ENCODE results near the gene COL13A1. TPM values are rescaled to one million over a fixed set of nuclear protein-coding genes. Genes with fewer than 3 reads are reported as not detected.

Gene COL13A1
- total and polyA plus RNA-seq, 4 donors, result 0.17 to 0.47 (median 0.18) TPM

GRCh38 chr10:69878951-69879350 lies 77.2 kb downstream of the COL13A1 start:
- whole genome bisulfite sequencing, result 86% methylated on average over 3 of the region's 3 CpGs

GRCh38 chr10:69879634-69880257 lies 78.0 kb downstream of the COL13A1 start:
- no peaks in the 10 kb centered on the region for H3K36me3 ChIP-seq (ENCODE audit: control insufficient read depth in 4 of 4, insufficient read depth in 3 of 4, low read depth in 1 of 4, low read length in 3 of 4)
- 77% methylated on average over 13 of the region's 13 CpGs for WGBS

More at GRCh38 chr10:69878951-69879350, 77.2 kb downstream of the COL13A1 start:
- no peak overlapping the region for H3K4me3 ChIP-seq (ENCODE audit: low read depth in 1 of 3, low read length in 3 of 3)
- TF ChIP-seq RXRA (IDR thresholded peaks at IDR 0.05) (no peak), YY1 (IDR thresholded peaks at IDR 0.05) (no peak), EGR1 (IDR thresholded peaks at IDR 0.05; ENCODE audit: low read depth in 2 of 2) (no peak), FOXA2 (IDR thresholded peaks at IDR 0.05) (no peak), GABPA (IDR thresholded peaks at IDR 0.05 in 1 of 2, conservative IDR thresholded peaks at IDR 0.05 in 1 of 2) (no peak), SP1 (IDR thresholded peaks at IDR 0.05) (no peak), HNF4A (conservative IDR thresholded peaks at IDR 0.05) (no peak), TAF1 (conservative IDR thresholded peaks at IDR 0.05) (no peak), RAD21 (IDR thresholded peaks at IDR 0.05) (no peak), FOXA1 (IDR thresholded peaks at IDR 0.05) (no peak), CTCF (IDR thresholded peaks at IDR 0.05; ENCODE audit: low read depth, low read length, missing input control) (no peak), NR2F2 (IDR thresholded peaks at IDR 0.05) (no peak), HNF4G (IDR thresholded peaks at IDR 0.05) (no peak)
- TF ChIP-seq, protein P1, sequence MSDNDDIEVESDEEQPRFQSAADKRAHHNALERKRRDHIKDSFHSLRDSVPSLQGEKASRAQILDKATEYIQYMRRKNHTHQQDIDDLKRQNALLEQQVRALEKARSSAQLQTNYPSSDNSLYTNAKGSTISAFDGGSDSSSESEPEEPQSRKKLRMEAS (IDR thresholded peaks at IDR 0.05), result no peak
- TF ChIP-seq, protein P2, sequence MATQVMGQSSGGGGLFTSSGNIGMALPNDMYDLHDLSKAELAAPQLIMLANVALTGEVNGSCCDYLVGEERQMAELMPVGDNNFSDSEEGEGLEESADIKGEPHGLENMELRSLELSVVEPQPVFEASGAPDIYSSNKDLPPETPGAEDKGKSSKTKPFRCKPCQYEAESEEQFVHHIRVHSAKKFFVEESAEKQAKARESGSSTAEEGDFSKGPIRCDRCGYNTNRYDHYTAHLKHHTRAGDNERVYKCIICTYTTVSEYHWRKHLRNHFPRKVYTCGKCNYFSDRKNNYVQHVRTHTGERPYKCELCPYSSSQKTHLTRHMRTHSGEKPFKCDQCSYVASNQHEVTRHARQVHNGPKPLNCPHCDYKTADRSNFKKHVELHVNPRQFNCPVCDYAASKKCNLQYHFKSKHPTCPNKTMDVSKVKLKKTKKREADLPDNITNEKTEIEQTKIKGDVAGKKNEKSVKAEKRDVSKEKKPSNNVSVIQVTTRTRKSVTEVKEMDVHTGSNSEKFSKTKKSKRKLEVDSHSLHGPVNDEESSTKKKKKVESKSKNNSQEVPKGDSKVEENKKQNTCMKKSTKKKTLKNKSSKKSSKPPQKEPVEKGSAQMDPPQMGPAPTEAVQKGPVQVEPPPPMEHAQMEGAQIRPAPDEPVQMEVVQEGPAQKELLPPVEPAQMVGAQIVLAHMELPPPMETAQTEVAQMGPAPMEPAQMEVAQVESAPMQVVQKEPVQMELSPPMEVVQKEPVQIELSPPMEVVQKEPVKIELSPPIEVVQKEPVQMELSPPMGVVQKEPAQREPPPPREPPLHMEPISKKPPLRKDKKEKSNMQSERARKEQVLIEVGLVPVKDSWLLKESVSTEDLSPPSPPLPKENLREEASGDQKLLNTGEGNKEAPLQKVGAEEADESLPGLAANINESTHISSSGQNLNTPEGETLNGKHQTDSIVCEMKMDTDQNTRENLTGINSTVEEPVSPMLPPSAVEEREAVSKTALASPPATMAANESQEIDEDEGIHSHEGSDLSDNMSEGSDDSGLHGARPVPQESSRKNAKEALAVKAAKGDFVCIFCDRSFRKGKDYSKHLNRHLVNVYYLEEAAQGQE (IDR thresholded peaks at IDR 0.05), result no peak
- DNase-seq (ENCODE audit: low spot score), result no peak
- no peaks in the 10 kb centered on the region for H3K36me3 ChIP-seq (ENCODE audit: control insufficient read depth in 4 of 4, insufficient read depth in 3 of 4, low read depth in 1 of 4, low read length in 3 of 4)
- H3K27ac ChIP-seq (ENCODE audit: low read depth in 1 of 2, low read length in 2 of 2), result no peak overlapping the region
- H3K27me3 ChIP-seq (ENCODE audit: control insufficient read depth in 4 of 4, insufficient read depth in 4 of 4, low read length in 3 of 4), result peaks cover 0 to 3% (median 0%) of the 10 kb centered on the region in 4 donors
- H3K4me1 ChIP-seq (ENCODE audit: control insufficient read depth in 4 of 4, insufficient read depth in 4 of 4, low read length in 3 of 4), result peaks cover 0 to 8% (median 6%) of the 10 kb centered on the region in 4 donors
- no peaks in the 10 kb centered on the region for H3K9me3 ChIP-seq (ENCODE audit: control insufficient read depth in 4 of 4, low read length in 3 of 4)
- H3K9ac ChIP-seq (ENCODE audit: low read depth in 1 of 2, low read length in 2 of 2), result no peak overlapping the region

More at GRCh38 chr10:69879634-69880257, 78.0 kb downstream of the COL13A1 start:
- Histone ChIP-seq H3K9me3 (ENCODE audit: control insufficient read depth in 4 of 4, low read length in 3 of 4) (no peaks in the 10 kb centered on the region), H3K27me3 (ENCODE audit: control insufficient read depth in 4 of 4, insufficient read depth in 4 of 4, low read length in 3 of 4) (peaks cover 0 to 3% (median 0%) of the 10 kb centered on the region in 4 donors), H3K27ac (ENCODE audit: low read depth in 1 of 2, low read length in 2 of 2) (no peak overlapping the region), H3K4me3 (ENCODE audit: low read depth in 1 of 3, low read length in 3 of 3) (no peak overlapping the region), H3K9ac (ENCODE audit: low read depth in 1 of 2, low read length in 2 of 2) (no peak overlapping the region), H3K4me1 (ENCODE audit: control insufficient read depth in 4 of 4, insufficient read depth in 4 of 4, low read length in 3 of 4) (peaks cover 0 to 14% (median 9%) of the 10 kb centered on the region in 4 donors)
- TF ChIP-seq, protein P3, sequence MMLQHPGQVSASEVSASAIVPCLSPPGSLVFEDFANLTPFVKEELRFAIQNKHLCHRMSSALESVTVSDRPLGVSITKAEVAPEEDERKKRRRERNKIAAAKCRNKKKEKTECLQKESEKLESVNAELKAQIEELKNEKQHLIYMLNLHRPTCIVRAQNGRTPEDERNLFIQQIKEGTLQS (IDR thresholded peaks at IDR 0.05), result no peak
- TF ChIP-seq, protein P4, sequence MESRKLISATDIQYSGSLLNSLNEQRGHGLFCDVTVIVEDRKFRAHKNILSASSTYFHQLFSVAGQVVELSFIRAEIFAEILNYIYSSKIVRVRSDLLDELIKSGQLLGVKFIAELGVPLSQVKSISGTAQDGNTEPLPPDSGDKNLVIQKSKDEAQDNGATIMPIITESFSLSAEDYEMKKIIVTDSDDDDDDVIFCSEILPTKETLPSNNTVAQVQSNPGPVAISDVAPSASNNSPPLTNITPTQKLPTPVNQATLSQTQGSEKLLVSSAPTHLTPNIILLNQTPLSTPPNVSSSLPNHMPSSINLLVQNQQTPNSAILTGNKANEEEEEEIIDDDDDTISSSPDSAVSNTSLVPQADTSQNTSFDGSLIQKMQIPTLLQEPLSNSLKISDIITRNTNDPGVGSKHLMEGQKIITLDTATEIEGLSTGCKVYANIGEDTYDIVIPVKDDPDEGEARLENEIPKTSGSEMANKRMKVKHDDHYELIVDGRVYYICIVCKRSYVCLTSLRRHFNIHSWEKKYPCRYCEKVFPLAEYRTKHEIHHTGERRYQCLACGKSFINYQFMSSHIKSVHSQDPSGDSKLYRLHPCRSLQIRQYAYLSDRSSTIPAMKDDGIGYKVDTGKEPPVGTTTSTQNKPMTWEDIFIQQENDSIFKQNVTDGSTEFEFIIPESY (IDR thresholded peaks at IDR 0.05), result no peak
- TF ChIP-seq FOXA1 (IDR thresholded peaks at IDR 0.05) (no peak), RAD21 (IDR thresholded peaks at IDR 0.05) (no peak), HNF4A (conservative IDR thresholded peaks at IDR 0.05) (no peak)
- DNase-seq (ENCODE audit: low spot score), result no peak
